Stomach (tissue), 4 donors: Measurements from ENCODE around the gene STARD8.

Experiments used
- POLR2A ChIP-seq, 4 donors: fragments of 450-650 bp; IDR thresholded peaks; one replicate each; pipeline ENCODE4 v1.6.1; 2016; ENCODE audit warnings: antibody characterized with exemption in 4 of 4, control low read depth in 2 of 4, mild to moderate bottlenecking in 1 of 4, moderate library complexity in 1 of 4
- POLR2AphosphoS5 ChIP-seq, 3 donors: sonication (generic); formaldehyde crosslinking; IDR thresholded peaks; one replicate each; pipeline ENCODE4 v1.6.1; 2016; ENCODE audit warnings: antibody characterized with exemption in 3 of 3

- no peak for TF ChIP-seq POLR2A (IDR thresholded peaks at IDR 0.05)
- no peak for TF ChIP-seq POLR2AphosphoS5 (IDR thresholded peaks at IDR 0.05)
Observed at GRCh38 chrX:68672581-68673318, 25.3 kb downstream of the STARD8 start.
